ENCODE results near the gene KCNJ14. TPM values are rescaled to one million over a fixed set of nuclear protein-coding genes. Genes with fewer than 3 reads are reported as not detected.

Gene KCNJ14
- total RNA-seq, 4 donors from 2014 or later: 0.44 to 4.1 (median 1.5) TPM

- H3K4me3 ChIP-seq: no peak overlapping the region
- H3K9me3 ChIP-seq: no peaks in the 10 kb centered on the region
- no peak for DNase-seq (ENCODE audit: low spot score in 2 of 2)
- no peak overlapping the region for H3K27ac ChIP-seq
- WGBS, 2 donors: 90 to 92% methylated on average over 9 to 10 of the region's 10 CpGs
- H3K27me3 ChIP-seq: no peaks in the 10 kb centered on the region
- TF ChIP-seq, protein P1, sequence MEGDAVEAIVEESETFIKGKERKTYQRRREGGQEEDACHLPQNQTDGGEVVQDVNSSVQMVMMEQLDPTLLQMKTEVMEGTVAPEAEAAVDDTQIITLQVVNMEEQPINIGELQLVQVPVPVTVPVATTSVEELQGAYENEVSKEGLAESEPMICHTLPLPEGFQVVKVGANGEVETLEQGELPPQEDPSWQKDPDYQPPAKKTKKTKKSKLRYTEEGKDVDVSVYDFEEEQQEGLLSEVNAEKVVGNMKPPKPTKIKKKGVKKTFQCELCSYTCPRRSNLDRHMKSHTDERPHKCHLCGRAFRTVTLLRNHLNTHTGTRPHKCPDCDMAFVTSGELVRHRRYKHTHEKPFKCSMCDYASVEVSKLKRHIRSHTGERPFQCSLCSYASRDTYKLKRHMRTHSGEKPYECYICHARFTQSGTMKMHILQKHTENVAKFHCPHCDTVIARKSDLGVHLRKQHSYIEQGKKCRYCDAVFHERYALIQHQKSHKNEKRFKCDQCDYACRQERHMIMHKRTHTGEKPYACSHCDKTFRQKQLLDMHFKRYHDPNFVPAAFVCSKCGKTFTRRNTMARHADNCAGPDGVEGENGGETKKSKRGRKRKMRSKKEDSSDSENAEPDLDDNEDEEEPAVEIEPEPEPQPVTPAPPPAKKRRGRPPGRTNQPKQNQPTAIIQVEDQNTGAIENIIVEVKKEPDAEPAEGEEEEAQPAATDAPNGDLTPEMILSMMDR (IDR thresholded peaks at IDR 0.05): no peak
- no peak for TF ChIP-seq POLR2A (IDR thresholded peaks at IDR 0.05)
- no peak for TF ChIP-seq EP300 (IDR thresholded peaks at IDR 0.05)
- H3K36me3 ChIP-seq: peaks cover 5 to 57% (median 39%) of the 10 kb centered on the region in 3 donors
- H3K4me1 ChIP-seq: peaks cover 0 to 35% (median 9%) of the 10 kb centered on the region in 4 donors
These were observed 15.5 kb downstream of the KCNJ14 start for GRCh38 chr19:48470856-48471255.

DNA sequence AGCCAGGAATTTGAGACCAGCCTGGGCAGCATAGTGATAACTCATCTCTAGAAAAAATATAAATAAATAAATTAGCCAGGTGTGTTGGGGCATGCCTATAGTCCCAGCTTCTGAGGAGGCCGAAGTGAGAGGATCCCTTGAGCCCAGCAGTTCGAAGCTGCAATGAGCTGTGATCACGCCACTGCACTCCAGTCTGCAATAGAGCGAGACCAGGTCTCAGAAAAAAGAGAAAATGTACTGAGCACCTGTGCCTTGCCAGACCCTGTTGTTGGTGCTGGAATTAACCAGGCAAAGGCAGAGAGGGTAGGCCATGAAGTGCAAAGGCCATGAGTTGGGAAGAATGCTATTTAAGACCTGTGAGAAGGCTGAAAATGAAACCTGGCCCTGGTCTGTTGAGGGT lies 16.5 kb downstream of the KCNJ14 start:
- TF ChIP-seq POLR2A (IDR thresholded peaks at IDR 0.05) (no peak), EP300 (IDR thresholded peaks at IDR 0.05) (no peak)
- TF ChIP-seq, protein P1 (IDR thresholded peaks at IDR 0.05): no peak
- Histone ChIP-seq H3K36me3 (peaks cover 5 to 67% (median 39%) of the 10 kb centered on the region in 3 donors), H3K4me1 (peaks cover 0 to 35% (median 9%) of the 10 kb centered on the region in 4 donors), H3K27ac (no peak overlapping the region), H3K4me3 (no peak overlapping the region), H3K27me3 (no peaks in the 10 kb centered on the region), H3K9me3 (no peaks in the 10 kb centered on the region)
- 86 to 91% methylated on average over 4 of the region's 4 CpGs for WGBS, 2 donors
- no peak for DNase-seq (ENCODE audit: low spot score in 2 of 2)

DNA sequence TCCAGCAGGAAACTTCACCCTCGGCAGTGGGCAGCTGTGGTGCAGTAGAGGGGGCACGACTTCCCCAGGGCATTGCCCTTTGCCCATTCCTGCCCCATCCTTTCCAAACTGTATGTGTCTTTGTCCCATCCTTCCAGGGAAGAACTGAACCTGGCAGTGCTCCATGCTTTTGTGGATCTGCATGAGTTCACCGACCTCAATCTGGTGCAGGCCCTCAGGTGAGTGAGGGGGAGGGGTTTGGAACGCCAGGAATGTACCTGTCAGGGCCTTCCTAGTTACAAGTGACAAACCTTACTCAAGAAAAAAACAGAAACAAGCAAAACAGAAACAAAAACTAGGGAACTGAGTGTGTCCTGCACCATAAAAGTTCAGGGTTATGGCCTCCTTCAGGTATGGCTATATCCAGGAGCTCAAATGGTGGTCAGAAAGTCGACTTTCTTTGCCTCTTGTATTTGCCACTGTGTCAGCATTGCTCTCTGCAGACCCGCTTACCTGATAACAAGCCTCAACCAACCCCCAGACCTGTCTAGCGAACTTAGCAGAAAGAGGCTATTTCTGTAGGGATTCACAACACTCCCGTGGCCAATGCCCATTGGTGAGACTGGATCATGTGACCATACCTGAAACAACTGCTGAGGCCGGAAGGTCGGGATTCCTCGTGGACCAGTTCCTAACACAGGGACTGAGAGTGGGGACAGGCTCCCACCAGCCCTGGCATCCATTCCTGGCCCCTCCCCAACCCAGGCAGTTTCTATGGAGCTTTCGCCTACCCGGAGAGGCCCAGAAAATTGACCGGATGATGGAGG lies 18.0 kb downstream of the KCNJ14 start:
- H3K36me3 ChIP-seq: peaks cover 8 to 82% (median 39%) of the 10 kb centered on the region in 3 donors
- DNase-seq (ENCODE audit: low spot score in 2 of 2): no peak
- TF ChIP-seq, protein P1 (IDR thresholded peaks at IDR 0.05): no peak
- TF ChIP-seq EP300 (IDR thresholded peaks at IDR 0.05) (no peak), POLR2A (IDR thresholded peaks at IDR 0.05) (no peak)
- WGBS, 2 donors: 83 to 85% methylated on average over 14 of the region's 14 CpGs
- no peaks in the 10 kb centered on the region for H3K9me3 ChIP-seq
- no peak overlapping the region for H3K27ac ChIP-seq
- no peaks in the 10 kb centered on the region for H3K27me3 ChIP-seq
- no peak overlapping the region for H3K4me3 ChIP-seq
- peaks cover 0 to 30% (median 9%) of the 10 kb centered on the region in 4 donors for H3K4me1 ChIP-seq

DNA sequence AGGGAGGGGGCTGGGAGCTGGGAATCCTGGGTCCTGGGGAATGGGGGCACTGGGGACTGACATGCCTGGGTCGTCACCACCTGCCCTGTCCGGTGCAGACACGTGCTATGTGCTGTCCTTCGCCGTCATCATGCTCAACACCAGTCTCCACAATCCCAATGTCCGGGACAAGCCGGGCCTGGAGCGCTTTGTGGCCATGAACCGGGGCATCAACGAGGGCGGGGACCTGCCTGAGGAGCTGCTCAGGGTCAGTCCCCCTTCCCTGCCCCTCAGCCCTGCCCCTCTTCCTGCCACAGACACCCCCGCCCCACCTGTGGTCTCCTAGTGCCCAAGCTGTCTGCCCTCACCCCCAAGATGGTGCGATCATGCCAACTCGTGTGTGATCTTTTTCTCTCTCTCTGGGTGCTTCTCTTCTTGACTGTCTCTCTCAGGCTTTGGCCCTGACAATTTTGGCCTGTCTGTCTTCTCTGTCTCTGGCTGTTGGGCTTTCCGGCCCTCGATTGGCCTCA lies 18.8 kb downstream of the KCNJ14 start:
- H3K27me3 ChIP-seq: no peaks in the 10 kb centered on the region
- H3K36me3 ChIP-seq: peaks cover 8 to 90% (median 39%) of the 10 kb centered on the region in 3 donors
- no peaks in the 10 kb centered on the region for H3K9me3 ChIP-seq
- H3K27ac ChIP-seq: no peak overlapping the region
- WGBS, 2 donors: 85 to 89% methylated on average over 13 to 15 of the region's 16 CpGs
- no peak overlapping the region for H3K4me3 ChIP-seq
- no peak for DNase-seq (ENCODE audit: low spot score in 2 of 2)
- peaks cover 0 to 27% (median 9%) of the 10 kb centered on the region in 4 donors for H3K4me1 ChIP-seq
- TF ChIP-seq, protein P1 (IDR thresholded peaks at IDR 0.05): no peak
- TF ChIP-seq POLR2A (IDR thresholded peaks at IDR 0.05) (no peak), EP300 (IDR thresholded peaks at IDR 0.05) (no peak)

All from tibial nerve (tissue), 4 donors.